Common myeloid progenitor, CD34-positive (primary cell): Measurements from ENCODE around the gene HMG20A. TPM values are rescaled to one million over a fixed set of nuclear protein-coding genes. Genes with fewer than 3 reads are reported as not detected.

Experiments used
- CTCF ChIA-PET: fragments of 350-600 bp; sonication (Branson Sonifier 250); formaldehyde crosslinking; loops from one replicate; lab custom pipeline; 2021; ENCODE audit warnings: antibody characterized with exemption; lab: Charles Lee
- POLR2A ChIA-PET: fragments of 350-600 bp; sonication (Branson Sonifier 250); formaldehyde crosslinking; loops from one replicate; lab custom pipeline; 2021; ENCODE audit warnings: antibody characterized with exemption; lab: Charles Lee
- DNase-seq, 3 donors: peaks; one replicate each; pipeline versions ENCODE4 v3.0.0 to v3.0.0-alpha.2; 2013
- H3K27ac ChIP-seq, 2 experiments: 1 replicate in 1 of 2; 2 replicates in 1 of 2; pipeline ENCODE4 v1.7.0; 2013; ENCODE audit warnings: inconsistent platforms in 2 of 2, low read length in 2 of 2, mild to moderate bottlenecking in 2 of 2, low read depth in 1 of 2, moderate library complexity in 1 of 2; ENCODE audit not compliant: severe bottlenecking in 2 of 2, insufficient read depth in 1 of 2, poor library complexity in 1 of 2
- H3K27me3 ChIP-seq, 5 experiments: replicated peaks in 2 of 5; 1 replicate in 3 of 5; 2 replicates in 2 of 5; pipeline versions ENCODE4 v1.6.1 to v1.7.0; 2013; ENCODE audit warnings: low read length in 4 of 5, mild to moderate bottlenecking in 2 of 5, moderate library complexity in 2 of 5, inconsistent platforms in 1 of 5; ENCODE audit not compliant: insufficient read depth in 5 of 5, control insufficient read depth in 4 of 5
- H3K36me3 ChIP-seq, 4 experiments: 1 replicate in 2 of 4; 2 replicates in 2 of 4; pipeline versions ENCODE4 v1.6.1 to v1.7.0; 2013; ENCODE audit warnings: low read length in 3 of 4, control low read depth in 1 of 4, mild to moderate bottlenecking in 1 of 4; ENCODE audit not compliant: control insufficient read depth in 4 of 4, insufficient read depth in 4 of 4
- H3K4me1 ChIP-seq, 4 experiments: 1 replicate in 3 of 4; 2 replicates in 1 of 4; pipeline versions ENCODE4 v1.6.1 to v1.7.1; 2013; ENCODE audit warnings: low read length in 3 of 4, mild to moderate bottlenecking in 3 of 4, control low read depth in 1 of 4, inconsistent platforms in 1 of 4, moderate library complexity in 1 of 4; ENCODE audit not compliant: control insufficient read depth in 4 of 4, insufficient read depth in 4 of 4; ENCODE audit errors: control extremely low read depth in 1 of 4
- H3K4me3 ChIP-seq, 7 experiments: 1 replicate in 4 of 7; 2 replicates in 3 of 7; pipeline versions ENCODE4 v1.5.1 to v1.7.0; 2013; ENCODE audit warnings: mild to moderate bottlenecking in 7 of 7, low read length in 6 of 7, moderate library complexity in 6 of 7, inconsistent platforms in 2 of 7, low read depth in 2 of 7, control low read depth in 1 of 7; ENCODE audit not compliant: insufficient read depth in 4 of 7, control insufficient read depth in 1 of 7; ENCODE audit errors: extremely low read depth in 1 of 7
- H3K9me3 ChIP-seq, 5 experiments: 1 replicate in 4 of 5; 2 replicates in 1 of 5; pipeline versions ENCODE4 v1.6.1 to v1.7.1; 2013; ENCODE audit warnings: low read length in 4 of 5, mild to moderate bottlenecking in 2 of 5, inconsistent platforms in 1 of 5, low read depth in 1 of 5, moderate library complexity in 1 of 5; ENCODE audit not compliant: control insufficient read depth in 4 of 5, insufficient read depth in 2 of 5; ENCODE audit errors: control extremely low read depth in 1 of 5
- WGBS: methylation state at CpG from one replicate; pipeline ENCODE4 v1.1.5; 2013; ENCODE audit not compliant: insufficient coverage; 5-methylcytosine and 5-hydroxymethylcytosine counted together
- polyA plus RNA-seq: library from polyadenylated mRNA; unstranded; fragments of 120-200 nt; gene quantifications from one replicate; pipeline ENCODE4 v1.2.1, GENCODE V29; 2013

The HMG20A gene
- 39.0 TPM for polyA plus RNA-seq

- CTCF ChIA-PET = interaction anchor here (1.4 to 1.6 kb wide), 3 partner anchors 9 to 17 kb away, joined by 3 to 8 read pairs (median 5); no protein-coding TSS in a partner anchor
Measured at GRCh38 chr15:77420610-77421369, at the start of gene HMG20A. Gene HMG20A (plus strand): TSS chr15:77420888. CDS start chr15:77458408, 37,520 bp downstream.

DNA sequence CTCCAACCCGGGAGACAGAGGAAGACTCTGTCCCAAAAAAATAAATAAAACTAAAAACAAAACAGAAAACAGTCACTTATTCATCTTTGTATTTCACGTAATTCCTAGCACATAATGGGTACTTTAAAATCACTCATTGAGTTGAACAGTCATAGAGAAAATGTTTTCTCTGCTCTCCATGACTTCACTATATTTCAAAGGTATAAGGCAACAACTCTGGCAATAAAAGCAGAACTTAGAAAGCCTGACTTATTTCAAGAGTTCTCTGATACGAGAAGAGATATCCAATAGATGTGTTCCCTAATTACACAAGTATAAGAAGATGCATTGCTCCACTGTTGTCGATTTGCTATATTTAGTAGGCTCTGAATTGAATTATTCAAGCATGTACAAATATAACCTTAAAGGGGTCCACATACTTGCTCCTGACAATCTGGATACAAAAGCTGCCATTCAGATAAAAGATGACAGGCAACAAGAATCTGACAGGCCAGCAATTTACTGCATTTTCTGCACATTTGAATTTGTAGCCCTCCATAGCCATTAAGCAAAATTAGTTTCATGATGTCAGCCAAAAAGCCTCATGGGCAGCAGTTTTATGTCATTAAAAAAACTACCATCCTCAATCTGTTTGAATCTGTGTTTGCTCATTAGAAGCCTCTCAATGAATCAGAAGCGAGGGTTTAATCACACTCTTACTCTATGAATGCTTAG is 48.7 kb upstream of the HMG20A start:
- Histone ChIP-seq H3K9me3 (no peaks in the 10 kb centered on the region), H3K4me3 (no peak overlapping the region), H3K27me3 (no peaks in the 10 kb centered on the region), H3K36me3 (no peaks in the 10 kb centered on the region), H3K27ac (no peak overlapping the region), H3K4me1 (no peaks in the 10 kb centered on the region)
- ChIA-PET CTCF (no interaction called here), POLR2A (no interaction called here)
- WGBS = 100% methylated on average over 3 of the region's 5 CpGs
- no peak for DNase-seq

More at GRCh38 chr15:77420610-77421369, at the start of gene HMG20A:
- peaks cover 12 to 24% (median 19%) of the 10 kb centered on the region in 4 experiments for H3K4me1 ChIP-seq
- peak within 1 kb of the TSS; percentile 71 to 98 (median 92) for H3K4me3 ChIP-seq
- 0% methylated on average over 9 of the region's 25 CpGs for WGBS
- no peaks in the 10 kb centered on the region for H3K27me3 ChIP-seq
- peak; percentile 90 to 92 (median 91) for DNase-seq
- no peaks in the 10 kb centered on the region for H3K9me3 ChIP-seq
- POLR2A ChIA-PET = interaction anchor here (0.6 to 1.2 kb wide), 4 partner anchors 11 to 635 kb away, joined by 3 to 4 read pairs (median 4); no protein-coding TSS in a partner anchor
- peak within 1 kb of the TSS; percentile 95 to 98 for H3K27ac ChIP-seq
- H3K36me3 ChIP-seq = no peaks in the 10 kb centered on the region

GRCh38 chr15:77373441-77373840 is 47.2 kb upstream of the HMG20A start:
- ChIA-PET CTCF (no interaction called here), POLR2A (no interaction called here)
- H3K4me3 ChIP-seq = no peak overlapping the region
- 100% methylated on average over 3 of the region's 4 CpGs for WGBS
- no peaks in the 10 kb centered on the region for H3K36me3 ChIP-seq
- no peaks in the 10 kb centered on the region for H3K9me3 ChIP-seq
- DNase-seq = no peak
- no peak overlapping the region for H3K27ac ChIP-seq
- no peaks in the 10 kb centered on the region for H3K4me1 ChIP-seq
- no peaks in the 10 kb centered on the region for H3K27me3 ChIP-seq

- no CpG with 5 or more reads among the region's 1 CpG for WGBS
- ChIA-PET CTCF (no interaction called here), POLR2A (interaction anchor here (0.7 kb wide), 1 partner anchor 1310 kb away, joined by 3 read pairs; no protein-coding TSS in a partner anchor)
- Histone ChIP-seq H3K27ac (no peak overlapping the region), H3K4me3 (no peak overlapping the region), H3K4me1 (no peaks in the 10 kb centered on the region), H3K27me3 (no peaks in the 10 kb centered on the region), H3K9me3 (no peaks in the 10 kb centered on the region), H3K36me3 (no peaks in the 10 kb centered on the region)
- no peak for DNase-seq
Measured at GRCh38 chr15:77375133-77375532, 45.6 kb upstream of the HMG20A start.

- no peaks in the 10 kb centered on the region for H3K9me3 ChIP-seq
- no peaks in the 10 kb centered on the region for H3K36me3 ChIP-seq
- WGBS = no CpG with 5 or more reads among the region's 1 CpG
- H3K27me3 ChIP-seq = no peaks in the 10 kb centered on the region
- POLR2A ChIA-PET = no interaction called here
- no peak overlapping the region for H3K27ac ChIP-seq
- no peak overlapping the region for H3K4me3 ChIP-seq
- CTCF ChIA-PET = no interaction called here
- no peak for DNase-seq
- H3K4me1 ChIP-seq = no peaks in the 10 kb centered on the region
Measured at GRCh38 chr15:77376770-77377169, 43.9 kb upstream of the HMG20A start.

GRCh38 chr15:77380033-77380432 is 40.7 kb upstream of the HMG20A start:
- WGBS = 98% methylated on average over 4 of the region's 4 CpGs
- H3K27ac ChIP-seq = no peak overlapping the region
- ChIA-PET CTCF (no interaction called here), POLR2A (no interaction called here)
- peaks cover 0 to 3% (median 0%) of the 10 kb centered on the region in 4 experiments for H3K4me1 ChIP-seq
- H3K4me3 ChIP-seq = no peak overlapping the region
- no peak for DNase-seq
- H3K27me3 ChIP-seq = no peaks in the 10 kb centered on the region
- no peaks in the 10 kb centered on the region for H3K9me3 ChIP-seq
- H3K36me3 ChIP-seq = no peaks in the 10 kb centered on the region

- ChIA-PET CTCF (no interaction called here), POLR2A (no interaction called here)
- Histone ChIP-seq H3K9me3 (no peaks in the 10 kb centered on the region), H3K27me3 (no peaks in the 10 kb centered on the region), H3K4me1 (peaks cover 0 to 3% (median 0%) of the 10 kb centered on the region in 4 experiments), H3K4me3 (no peak overlapping the region), H3K27ac (no peak overlapping the region), H3K36me3 (no peaks in the 10 kb centered on the region)
- DNase-seq = no peak
Measured at GRCh38 chr15:77384086-77384485, 36.6 kb upstream of the HMG20A start.
